Cerebellar cortex (tissue), 1 donor: ENCODE measurements around the gene WDR83.
A peak's percentile ranks its signal among the peaks of the same experiment; 100 is the strongest.
"Not testable (repeated sequence)": the region's sequence is repeated elsewhere in the genome, so short reads cannot be mapped to it uniquely, and the experiment has no call there.

Source experiments
- DNase-seq: peaks from one replicate; pipeline ENCODE4 v3.0.0-alpha.2; 2015; ENCODE audit warnings: low spot score

The WDR83 gene

GRCh38 chr19:12687496-12688196 lies 21.0 kb downstream of the WDR83 start, which contains the start of gene GNG14:
Gene GNG14 (plus strand): TSS chr19:12687998. CDS start chr19:12688049, 51 bp downstream.
- DNase-seq, result no peak

DNA sequence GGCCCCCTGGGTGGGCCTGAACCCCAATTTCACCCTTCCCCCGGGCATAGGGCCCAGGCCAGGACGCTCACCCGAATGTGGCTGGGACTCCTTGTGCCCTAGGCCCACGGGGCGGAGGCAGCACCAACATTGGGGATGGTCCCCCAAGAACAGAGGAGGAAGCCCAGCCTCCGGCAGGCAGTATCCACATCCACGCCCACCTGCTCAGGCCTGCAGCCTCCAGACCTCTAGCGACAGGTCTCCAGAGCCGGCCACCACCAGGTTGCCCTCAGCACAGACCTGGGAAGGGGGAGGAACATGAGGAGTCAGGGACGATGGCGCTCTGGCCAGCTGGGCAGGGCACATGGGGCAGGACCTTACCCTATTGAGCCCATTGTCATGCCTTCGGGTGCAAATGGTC lies 22.4 kb downstream of the WDR83 start:
- no peak for DNase-seq

- DNase-seq, result no peak
These were observed 23.1 kb downstream of the WDR83 start for GRCh38 chr19:12689581-12690216.

- no peak for DNase-seq
These were observed 26.4 kb downstream of the WDR83 start for GRCh38 chr19:12692960-12693359.

DNA sequence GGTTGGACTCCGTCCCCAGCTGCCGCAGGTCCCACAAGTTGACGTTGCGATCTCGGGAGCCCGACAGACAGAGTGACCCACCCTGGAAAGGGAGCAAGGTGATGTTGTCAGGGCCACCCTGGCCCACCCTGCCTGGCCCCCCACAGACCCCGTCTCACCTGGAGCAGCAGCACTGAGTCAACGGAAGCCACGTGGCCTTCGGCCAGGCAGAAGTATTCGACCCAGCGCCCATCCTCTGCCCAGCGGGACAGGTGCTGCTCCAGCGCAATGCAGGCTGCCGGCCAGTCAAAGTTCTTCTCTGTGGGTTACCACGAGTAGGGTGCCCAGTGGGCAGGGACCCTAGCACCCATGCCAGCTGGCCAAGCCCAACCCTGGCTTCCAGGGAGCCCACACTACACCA lies 28.0 kb downstream of the WDR83 start:
- no peak for DNase-seq

- DNase-seq, result no peak
These were observed 28.5 kb downstream of the WDR83 start for GRCh38 chr19:12695096-12695495.

DNA sequence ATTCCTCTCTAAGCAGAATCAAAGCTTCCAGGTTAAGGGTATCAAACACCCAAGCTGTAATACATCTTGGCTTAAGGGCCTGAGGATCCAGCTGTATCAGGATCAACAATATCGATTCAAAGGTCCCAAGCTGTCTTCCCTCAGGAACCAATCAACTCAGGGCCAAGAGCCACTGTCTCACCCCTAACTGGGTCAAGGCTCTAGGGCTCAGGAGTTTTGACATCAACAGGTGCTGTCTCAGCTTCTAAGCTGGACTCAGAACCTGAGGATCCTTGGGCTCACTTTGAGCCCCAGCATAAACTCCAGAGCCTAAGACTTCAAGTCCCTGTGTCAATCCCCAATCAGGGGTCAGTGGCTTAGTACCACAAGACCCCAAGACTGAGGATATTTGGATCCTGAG lies 28.9 kb downstream of the WDR83 start:
- no peak for DNase-seq

- DNase-seq, result no peak
These were observed 29.4 kb downstream of the WDR83 start for GRCh38 chr19:12695997-12696365.

DNA sequence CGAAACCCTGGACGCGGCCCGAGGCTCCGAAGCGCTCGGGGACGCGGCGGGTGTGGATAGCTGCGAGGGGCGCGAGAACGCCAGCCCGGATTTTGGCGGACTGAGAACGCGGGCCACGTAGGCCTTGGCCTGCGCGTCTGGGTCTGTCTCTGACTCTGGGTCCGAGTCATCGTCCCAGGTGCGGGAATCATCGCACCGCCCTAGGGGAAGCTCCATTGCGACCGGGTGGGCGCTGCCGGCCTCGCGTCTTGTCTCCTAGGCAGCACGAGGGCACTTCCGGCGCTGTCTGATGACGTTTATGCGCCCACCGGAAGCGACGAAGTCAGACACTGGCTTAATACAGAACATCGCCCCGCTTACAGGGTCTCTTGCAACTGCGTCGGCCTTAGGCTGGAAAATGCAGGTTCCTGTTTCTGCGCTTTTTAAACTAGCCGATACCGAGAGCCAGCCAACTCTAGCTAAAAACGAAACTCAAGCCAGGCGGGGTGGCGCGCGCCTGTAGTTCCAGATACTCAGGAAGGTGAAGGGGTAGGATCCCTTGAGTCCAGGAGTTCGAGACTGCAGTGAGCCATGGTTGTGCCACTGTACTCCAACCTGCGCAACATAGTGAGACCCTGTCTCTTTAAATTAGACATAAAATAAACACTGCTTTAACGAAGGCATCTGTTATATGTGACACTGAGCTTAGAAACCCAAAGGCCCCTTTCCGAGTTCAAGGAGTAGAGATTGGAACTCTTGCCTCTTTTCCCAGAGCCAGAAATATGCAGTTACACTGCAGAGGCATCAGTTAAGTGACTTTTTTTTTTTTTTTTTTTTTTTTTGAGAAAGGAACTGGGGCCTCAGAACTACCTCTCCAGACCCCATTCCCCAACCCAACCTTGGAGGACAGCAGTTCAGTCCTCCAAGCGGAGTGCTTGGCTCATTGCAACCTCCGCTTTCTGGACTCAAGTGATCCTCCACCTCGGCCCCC lies 30.0 kb downstream of the WDR83 start, which contains the start of gene FBXW9:
TSS of gene FBXW9 (minus strand) at position 266 of the 970 bp plus-strand sequence. CDS start at position 216, 50 bp downstream.
- peak; percentile 98 for DNase-seq

DNA sequence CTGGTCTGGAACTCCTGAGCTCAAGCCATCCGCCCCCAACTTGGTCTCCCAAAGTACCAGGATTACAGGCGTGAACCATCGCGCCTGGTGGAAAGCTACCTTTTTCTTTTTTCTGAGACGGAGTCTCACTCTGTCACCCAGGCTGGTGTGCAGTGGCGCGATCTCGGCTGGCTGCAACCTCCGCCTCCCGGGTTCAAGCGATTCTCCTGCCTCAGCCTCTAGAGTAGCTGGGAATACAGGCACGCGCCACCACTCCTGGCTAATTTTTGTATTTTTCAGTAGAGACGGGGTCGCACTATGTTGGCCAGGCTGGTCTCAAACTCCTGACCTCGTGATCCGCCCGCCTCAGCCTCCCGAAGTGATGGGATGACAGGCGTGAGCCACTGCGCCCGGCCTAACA lies 30.8 kb downstream of the WDR83 start:
- not testable (repeated sequence) for DNase-seq

GRCh38 chr19:12698138-12698537 lies 31.5 kb downstream of the WDR83 start:
- no peak for DNase-seq

DNA sequence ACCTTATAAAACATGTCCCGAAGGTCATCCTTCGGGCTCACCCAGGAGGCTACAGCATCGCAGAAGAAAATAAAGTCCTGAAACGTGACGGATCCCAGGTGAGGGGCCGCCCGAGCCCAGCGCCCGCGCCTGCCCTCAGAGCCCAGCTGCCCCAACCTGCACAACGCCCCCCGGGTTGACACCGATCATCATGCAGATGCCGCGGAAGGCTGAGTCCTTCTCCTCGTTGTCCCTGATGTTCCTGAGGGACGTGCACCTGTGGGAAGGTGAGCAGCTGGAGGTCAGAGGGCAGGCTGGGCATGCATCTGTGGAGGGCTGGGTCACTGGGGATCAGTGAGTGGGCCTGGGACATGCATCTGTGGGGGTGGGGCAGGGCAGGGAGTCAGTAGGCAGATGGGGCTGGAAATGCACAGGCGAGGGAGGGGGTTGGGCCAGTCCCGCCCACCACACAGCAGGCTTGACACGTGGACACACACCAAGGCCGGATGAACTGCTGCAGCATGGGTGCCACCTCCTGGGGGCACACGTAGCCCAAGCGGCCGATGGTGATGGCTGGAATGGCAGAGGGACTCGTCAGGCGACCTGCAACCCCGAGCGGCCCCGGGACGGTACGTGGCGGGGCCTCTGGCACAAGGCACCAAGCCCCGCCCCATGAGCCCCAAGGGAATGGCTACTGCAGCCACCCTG lies 35.1 kb downstream of the WDR83 start:
- DNase-seq, result no peak

DNA sequence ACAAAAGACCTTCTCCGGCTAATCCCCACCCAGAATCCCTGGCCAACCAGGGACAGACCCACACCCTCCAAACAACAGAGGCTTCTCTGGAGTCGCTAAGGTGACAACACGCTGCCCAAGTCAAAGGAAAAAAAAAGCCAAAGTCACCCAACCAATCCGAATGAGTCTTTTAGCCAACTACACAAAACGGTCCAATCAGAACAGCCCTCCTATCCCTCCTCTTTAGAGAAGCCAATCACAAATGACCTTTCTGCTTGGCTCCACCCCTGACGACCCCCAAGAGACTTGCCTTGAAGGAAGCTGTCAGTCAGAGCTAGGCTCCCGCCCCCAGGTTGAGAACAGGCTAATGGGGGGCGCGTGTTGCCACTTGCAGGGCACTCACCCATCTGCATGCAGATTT lies 36.4 kb downstream of the WDR83 start:
- peak; percentile 73 for DNase-seq

DNA sequence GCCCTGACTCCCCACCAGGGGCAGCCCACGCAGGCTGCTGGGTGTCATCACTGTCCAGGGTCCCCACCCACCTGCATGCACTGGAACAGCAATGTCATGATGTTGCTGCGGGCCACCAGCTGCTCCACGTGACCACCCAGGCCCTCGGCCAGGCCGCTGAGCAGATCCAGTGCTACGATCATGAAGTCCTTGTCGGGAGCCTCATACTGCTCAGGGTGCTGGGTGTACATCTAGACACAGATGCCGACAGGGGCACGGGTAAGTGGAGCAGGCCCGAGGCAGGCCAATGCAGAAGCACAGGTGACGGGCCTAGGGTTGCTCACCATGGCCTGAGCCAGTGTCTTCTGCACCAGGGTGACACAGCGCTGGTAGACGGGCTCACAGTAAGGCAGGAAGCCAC lies 38.6 kb downstream of the WDR83 start:
- DNase-seq, result no peak

DNA sequence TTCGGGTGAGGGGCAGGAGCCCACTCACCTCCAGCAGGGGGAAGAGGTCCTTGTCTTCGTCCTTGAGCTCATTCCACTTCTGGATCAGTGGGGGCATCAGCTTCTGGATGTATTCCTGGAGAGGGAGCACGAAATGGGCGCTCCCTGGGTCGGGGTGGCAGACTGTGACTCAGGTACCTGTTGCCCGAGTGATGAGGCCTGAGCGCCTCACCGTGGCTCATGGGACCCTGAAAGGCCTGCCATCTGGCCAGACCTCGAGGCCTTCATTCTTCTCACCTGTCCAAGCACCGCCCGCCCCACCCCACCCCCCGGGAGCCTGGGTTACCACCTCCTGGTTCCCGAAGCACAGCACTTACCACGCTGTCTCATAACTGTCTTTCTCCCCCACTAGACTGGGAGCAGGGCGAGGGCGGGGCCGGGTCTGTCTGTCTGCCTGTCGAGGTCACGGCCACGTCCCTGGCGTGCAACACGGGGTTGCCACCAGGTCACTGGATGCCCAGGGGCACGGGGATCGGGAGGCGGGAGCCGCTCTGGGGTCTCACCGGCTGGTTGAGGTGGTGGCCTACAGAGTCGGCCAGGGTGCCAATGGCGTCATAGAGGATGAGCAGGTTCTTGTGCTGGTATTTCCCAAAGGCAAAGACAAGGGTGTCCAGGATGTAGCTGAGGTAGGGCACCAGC lies 39.2 kb downstream of the WDR83 start:
- no peak for DNase-seq

DNA sequence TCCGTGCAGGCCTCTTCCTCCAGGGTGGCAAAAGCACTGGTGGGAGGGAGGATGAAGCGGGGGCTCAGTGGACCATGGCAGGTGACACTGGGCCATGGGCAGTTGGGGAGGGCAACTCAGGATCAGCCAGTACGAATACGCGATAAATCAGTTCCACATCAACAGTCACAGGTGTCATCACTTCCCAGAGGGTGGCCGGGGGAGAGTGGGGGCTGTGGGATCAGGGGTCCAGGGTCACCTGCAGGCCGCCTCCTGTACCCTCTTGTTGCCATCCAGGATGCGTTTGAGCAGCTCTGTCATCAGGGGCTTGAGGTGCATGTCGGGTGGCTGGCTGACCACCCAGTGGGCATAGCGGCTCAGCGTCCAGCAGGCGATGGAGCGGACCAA lies 39.7 kb downstream of the WDR83 start:
- no peak for DNase-seq

- DNase-seq, result no peak
These were observed 42.0 kb downstream of the WDR83 start for GRCh38 chr19:12708641-12709040.

DNA sequence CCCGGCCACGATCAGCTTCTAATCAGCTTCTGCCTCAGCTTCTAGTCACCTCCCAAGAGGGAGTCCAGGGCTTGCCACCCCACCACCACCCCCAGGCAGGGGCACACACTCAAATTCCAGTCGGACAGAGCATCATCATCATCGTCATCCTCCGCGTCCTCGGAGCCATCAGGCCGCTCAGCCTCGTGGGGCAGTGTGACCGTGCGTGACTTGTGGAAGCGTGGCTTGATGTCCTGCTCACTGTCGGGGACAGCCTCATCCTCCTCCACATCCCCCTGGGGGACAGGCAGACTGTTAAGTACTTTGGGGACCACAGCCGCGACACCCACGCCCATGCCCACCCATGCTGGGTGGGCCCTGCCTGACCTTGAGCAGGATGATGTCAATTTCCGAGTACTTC lies 44.6 kb downstream of the WDR83 start:
- no peak for DNase-seq

GRCh38 chr19:12712077-12712476 lies 45.5 kb downstream of the WDR83 start:
- DNase-seq, result not testable (repeated sequence)

DNA sequence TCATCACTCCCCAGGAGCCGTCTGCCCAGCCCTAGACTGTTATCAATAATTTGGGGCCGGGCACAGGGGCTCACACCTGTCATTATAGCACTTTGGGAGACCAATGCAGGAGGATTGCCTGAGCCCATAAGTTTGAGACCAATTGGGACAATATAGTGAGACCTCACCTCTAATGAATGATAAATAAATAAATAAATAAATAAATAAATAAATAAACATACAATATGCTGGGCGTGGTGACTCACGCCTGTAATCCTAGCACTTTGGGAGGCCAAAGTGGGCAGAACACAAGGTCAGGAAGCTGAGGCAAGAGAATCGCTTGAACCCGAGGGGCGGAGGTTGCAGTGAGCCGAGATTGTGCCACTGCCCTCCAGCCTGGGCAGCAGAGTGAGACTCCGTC lies 46.7 kb downstream of the WDR83 start:
- not testable (repeated sequence) for DNase-seq

- DNase-seq, result no peak
These were observed 48.5 kb downstream of the WDR83 start for GRCh38 chr19:12715102-12715501.
